ENCODE measurements around the gene SLC16A10.
"Not testable (repeated sequence)": the region's sequence is repeated elsewhere in the genome, so short reads cannot be mapped to it uniquely, and the experiment has no call there.

The SLC16A10 gene

GRCh38 chr6:111254779-111255166 is 167.5 kb downstream of the SLC16A10 start:
- Histone ChIP-seq H3K27ac (ENCODE audit: low read length) (no peak overlapping the region), H3K27me3 (ENCODE audit: control insufficient read depth, insufficient read depth, low read length) (peaks cover 10% of the 10 kb centered on the region), H3K9ac (ENCODE audit: low read length) (peak overlapping the region; percentile 9), H3K4me3 (ENCODE audit: low read length) (peak overlapping the region; percentile 40), H3K36me3 (ENCODE audit: control insufficient read depth, low read depth, low read length) (no peaks in the 10 kb centered on the region), H3K4me1 (ENCODE audit: control insufficient read depth, low read depth, low read length) (peaks cover 43% of the 10 kb centered on the region), H3K9me3 (ENCODE audit: control insufficient read depth, low read depth, low read length) (no peaks in the 10 kb centered on the region)

GRCh38 chr6:111255838-111256237 is 168.5 kb downstream of the SLC16A10 start:
- H3K4me3 ChIP-seq (ENCODE audit: low read length); H3K36me3 ChIP-seq (ENCODE audit: control insufficient read depth, low read depth, low read length); H3K9ac ChIP-seq (ENCODE audit: low read length); H3K27ac ChIP-seq (ENCODE audit: low read length); H3K9me3 ChIP-seq (ENCODE audit: control insufficient read depth, low read depth, low read length): not testable (repeated sequence)
- H3K4me1 ChIP-seq (ENCODE audit: control insufficient read depth, low read depth, low read length) = peaks cover 43% of the 10 kb centered on the region
- H3K27me3 ChIP-seq (ENCODE audit: control insufficient read depth, insufficient read depth, low read length) = peaks cover 10% of the 10 kb centered on the region

- Histone ChIP-seq H3K4me1 (ENCODE audit: control insufficient read depth, low read depth, low read length) (peaks cover 41% of the 10 kb centered on the region), H3K9ac (ENCODE audit: low read length) (no peak overlapping the region), H3K27me3 (ENCODE audit: control insufficient read depth, insufficient read depth, low read length) (peaks cover 10% of the 10 kb centered on the region), H3K4me3 (ENCODE audit: low read length) (no peak overlapping the region), H3K9me3 (ENCODE audit: control insufficient read depth, low read depth, low read length) (no peaks in the 10 kb centered on the region), H3K27ac (ENCODE audit: low read length) (no peak overlapping the region), H3K36me3 (ENCODE audit: control insufficient read depth, low read depth, low read length) (no peaks in the 10 kb centered on the region)
These were observed 169.3 kb downstream of the SLC16A10 start for GRCh38 chr6:111256646-111257045.

- peaks cover 4% of the 10 kb centered on the region for H3K36me3 ChIP-seq (ENCODE audit: control insufficient read depth, low read depth, low read length)
- peaks cover 8% of the 10 kb centered on the region for H3K27me3 ChIP-seq (ENCODE audit: control insufficient read depth, insufficient read depth, low read length)
- H3K4me1 ChIP-seq (ENCODE audit: control insufficient read depth, low read depth, low read length) = peaks cover 28% of the 10 kb centered on the region
- H3K9ac ChIP-seq (ENCODE audit: low read length) = no peak overlapping the region
- no peak overlapping the region for H3K4me3 ChIP-seq (ENCODE audit: low read length)
- H3K9me3 ChIP-seq (ENCODE audit: control insufficient read depth, low read depth, low read length) = no peaks in the 10 kb centered on the region
- H3K27ac ChIP-seq (ENCODE audit: low read length) = no peak overlapping the region
These were observed 170.7 kb downstream of the SLC16A10 start for GRCh38 chr6:111258010-111258409.

GRCh38 chr6:111258615-111259088 is 171.3 kb downstream of the SLC16A10 start:
- Histone ChIP-seq H3K4me1 (ENCODE audit: control insufficient read depth, low read depth, low read length) (peaks cover 23% of the 10 kb centered on the region), H3K36me3 (ENCODE audit: control insufficient read depth, low read depth, low read length) (peaks cover 5% of the 10 kb centered on the region), H3K9ac (ENCODE audit: low read length) (no peak overlapping the region), H3K4me3 (ENCODE audit: low read length) (peak overlapping the region; percentile 2), H3K27me3 (ENCODE audit: control insufficient read depth, insufficient read depth, low read length) (peaks cover 2% of the 10 kb centered on the region), H3K27ac (ENCODE audit: low read length) (no peak overlapping the region), H3K9me3 (ENCODE audit: control insufficient read depth, low read depth, low read length) (no peaks in the 10 kb centered on the region)

GRCh38 chr6:111259089-111259831 is 172.0 kb downstream of the SLC16A10 start:
- Histone ChIP-seq H3K4me3 (ENCODE audit: low read length) (peak overlapping the region; percentile 87), H3K9ac (ENCODE audit: low read length) (peak overlapping the region; percentile 77), H3K27me3 (ENCODE audit: control insufficient read depth, insufficient read depth, low read length) (no peaks in the 10 kb centered on the region), H3K36me3 (ENCODE audit: control insufficient read depth, low read depth, low read length) (peaks cover 10% of the 10 kb centered on the region), H3K27ac (ENCODE audit: low read length) (peak overlapping the region; percentile 45), H3K4me1 (ENCODE audit: control insufficient read depth, low read depth, low read length) (peaks cover 17% of the 10 kb centered on the region), H3K9me3 (ENCODE audit: control insufficient read depth, low read depth, low read length) (no peaks in the 10 kb centered on the region)

GRCh38 chr6:111260570-111261298 is 173.4 kb downstream of the SLC16A10 start:
- H3K4me1 ChIP-seq (ENCODE audit: control insufficient read depth, low read depth, low read length) = peaks cover 9% of the 10 kb centered on the region
- H3K36me3 ChIP-seq (ENCODE audit: control insufficient read depth, low read depth, low read length) = peaks cover 10% of the 10 kb centered on the region
- no peak overlapping the region for H3K9ac ChIP-seq (ENCODE audit: low read length)
- H3K4me3 ChIP-seq (ENCODE audit: low read length) = peak overlapping the region; percentile 3
- no peaks in the 10 kb centered on the region for H3K27me3 ChIP-seq (ENCODE audit: control insufficient read depth, insufficient read depth, low read length)
- H3K27ac ChIP-seq (ENCODE audit: low read length) = no peak overlapping the region
- H3K9me3 ChIP-seq (ENCODE audit: control insufficient read depth, low read depth, low read length) = no peaks in the 10 kb centered on the region

- Histone ChIP-seq H3K4me1 (ENCODE audit: control insufficient read depth, low read depth, low read length) (no peaks in the 10 kb centered on the region), H3K36me3 (ENCODE audit: control insufficient read depth, low read depth, low read length) (peaks cover 25% of the 10 kb centered on the region), H3K9me3 (ENCODE audit: control insufficient read depth, low read depth, low read length) (no peaks in the 10 kb centered on the region), H3K9ac (ENCODE audit: low read length) (no peak overlapping the region), H3K27me3 (ENCODE audit: control insufficient read depth, insufficient read depth, low read length) (no peaks in the 10 kb centered on the region), H3K27ac (ENCODE audit: low read length) (no peak overlapping the region), H3K4me3 (ENCODE audit: low read length) (no peak overlapping the region)
These were observed 176.5 kb downstream of the SLC16A10 start for GRCh38 chr6:111263837-111264236.

- Histone ChIP-seq H3K4me3 (ENCODE audit: low read length) (no peak overlapping the region), H3K36me3 (ENCODE audit: control insufficient read depth, low read depth, low read length) (peaks cover 32% of the 10 kb centered on the region), H3K27ac (ENCODE audit: low read length) (no peak overlapping the region), H3K4me1 (ENCODE audit: control insufficient read depth, low read depth, low read length) (no peaks in the 10 kb centered on the region), H3K27me3 (ENCODE audit: control insufficient read depth, insufficient read depth, low read length) (no peaks in the 10 kb centered on the region), H3K9me3 (ENCODE audit: control insufficient read depth, low read depth, low read length) (no peaks in the 10 kb centered on the region), H3K9ac (ENCODE audit: low read length) (no peak overlapping the region)
These were observed 178.5 kb downstream of the SLC16A10 start for GRCh38 chr6:111265842-111266241.

- H3K4me3 ChIP-seq (ENCODE audit: low read length) = no peak overlapping the region
- H3K36me3 ChIP-seq (ENCODE audit: control insufficient read depth, low read depth, low read length) = peaks cover 32% of the 10 kb centered on the region
- no peaks in the 10 kb centered on the region for H3K27me3 ChIP-seq (ENCODE audit: control insufficient read depth, insufficient read depth, low read length)
- no peak overlapping the region for H3K27ac ChIP-seq (ENCODE audit: low read length)
- H3K4me1 ChIP-seq (ENCODE audit: control insufficient read depth, low read depth, low read length) = no peaks in the 10 kb centered on the region
- no peaks in the 10 kb centered on the region for H3K9me3 ChIP-seq (ENCODE audit: control insufficient read depth, low read depth, low read length)
- H3K9ac ChIP-seq (ENCODE audit: low read length) = no peak overlapping the region
These were observed 179.0 kb downstream of the SLC16A10 start for GRCh38 chr6:111266276-111266675.

GRCh38 chr6:111267764-111268333 is 180.5 kb downstream of the SLC16A10 start:
- Histone ChIP-seq H3K4me3 (ENCODE audit: low read length) (no peak overlapping the region), H3K27ac (ENCODE audit: low read length) (no peak overlapping the region), H3K9me3 (ENCODE audit: control insufficient read depth, low read depth, low read length) (no peaks in the 10 kb centered on the region), H3K4me1 (ENCODE audit: control insufficient read depth, low read depth, low read length) (no peaks in the 10 kb centered on the region), H3K9ac (ENCODE audit: low read length) (no peak overlapping the region), H3K27me3 (ENCODE audit: control insufficient read depth, insufficient read depth, low read length) (no peaks in the 10 kb centered on the region), H3K36me3 (ENCODE audit: control insufficient read depth, low read depth, low read length) (peaks cover 28% of the 10 kb centered on the region)

Data from iPS-18a (cell line).